Stomach (tissue), 4 donors: ENCODE measurements around the gene PET100.

ENCODE experiments used
- CTCF ChIP-seq, 7 experiments: fragments of 450-650 bp in 4 of 7; fragments of 200-600 bp in 3 of 7; sonication (generic) in 3 of 7; IDR thresholded peaks; one replicate each; pipeline ENCODE4 v1.5.1; 2016 to 2019; ENCODE audit warnings: antibody characterized with exemption in 7 of 7, control low read depth in 2 of 7, mild to moderate bottlenecking in 1 of 7
- EP300 ChIP-seq: sonication (generic); formaldehyde crosslinking; IDR thresholded peaks from one replicate; pipeline ENCODE4 v1.6.1; 2017; ENCODE audit warnings: antibody characterized with exemption
- POLR2A ChIP-seq, 4 donors: fragments of 450-650 bp; IDR thresholded peaks; one replicate each; pipeline ENCODE4 v1.6.1; 2016; ENCODE audit warnings: antibody characterized with exemption in 4 of 4, control low read depth in 2 of 4, mild to moderate bottlenecking in 1 of 4, moderate library complexity in 1 of 4
- POLR2AphosphoS5 ChIP-seq, 3 donors: sonication (generic); formaldehyde crosslinking; IDR thresholded peaks; one replicate each; pipeline ENCODE4 v1.6.1; 2016; ENCODE audit warnings: antibody characterized with exemption in 3 of 3

GRCh38 chr19:7676376-7676775 is 46.8 kb downstream of the PET100 start:
- no peak for TF ChIP-seq CTCF (IDR thresholded peaks at IDR 0.05)
- no peak for TF ChIP-seq POLR2A (IDR thresholded peaks at IDR 0.05)
- no peak for TF ChIP-seq EP300
- TF ChIP-seq POLR2AphosphoS5 (IDR thresholded peaks at IDR 0.05), result no peak
